ENCODE measurements around the gene ENAH.

The ENAH gene

DNA sequence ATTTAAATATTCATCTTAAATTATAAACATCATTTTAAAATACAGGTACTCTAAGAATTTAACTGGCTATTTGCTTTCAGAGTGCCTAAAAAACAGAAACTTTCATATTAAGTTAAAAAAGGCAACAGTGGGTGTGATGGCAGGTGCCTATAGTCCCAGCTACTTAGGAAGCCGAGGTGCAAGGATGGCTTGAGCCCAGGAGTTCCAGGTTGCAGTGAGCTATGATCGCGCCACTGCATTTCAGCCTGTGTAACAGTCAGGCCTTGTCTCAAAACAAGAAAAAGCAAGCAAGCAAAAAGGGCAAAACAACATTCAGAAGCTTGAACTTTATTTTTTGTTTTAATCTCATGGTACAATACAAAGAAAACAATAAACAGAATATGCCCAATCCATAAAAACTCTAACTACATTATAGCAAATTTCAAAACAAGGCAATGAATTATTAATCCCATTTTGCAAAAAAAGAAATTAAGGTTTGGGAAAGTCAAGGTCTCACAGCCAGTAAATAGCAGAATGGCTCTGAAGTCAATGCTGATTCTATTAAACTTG lies 15.2 kb downstream of the ENAH start:
- TF ChIP-seq YY1 (IDR thresholded peaks at IDR 0.05; ENCODE audit: low read depth) = no peak
- TF ChIP-seq FOXM1 (IDR thresholded peaks at IDR 0.05; ENCODE audit: borderline replicate concordance, low read depth) = no peak
- no peak for TF ChIP-seq REST (IDR thresholded peaks at IDR 0.05; ENCODE audit: low read depth)
- no peak for TF ChIP-seq EGR1 (IDR thresholded peaks at IDR 0.05)
- no peak for TF ChIP-seq RAD21 (IDR thresholded peaks at IDR 0.05; ENCODE audit: low read depth)
- TF ChIP-seq NFIC (IDR thresholded peaks at IDR 0.05) = no peak
- no peak for TF ChIP-seq TCF12 (IDR thresholded peaks at IDR 0.05; ENCODE audit: low read depth)
- no peak for TF ChIP-seq EP300 (IDR thresholded peaks at IDR 0.05; ENCODE audit: borderline replicate concordance)

DNA sequence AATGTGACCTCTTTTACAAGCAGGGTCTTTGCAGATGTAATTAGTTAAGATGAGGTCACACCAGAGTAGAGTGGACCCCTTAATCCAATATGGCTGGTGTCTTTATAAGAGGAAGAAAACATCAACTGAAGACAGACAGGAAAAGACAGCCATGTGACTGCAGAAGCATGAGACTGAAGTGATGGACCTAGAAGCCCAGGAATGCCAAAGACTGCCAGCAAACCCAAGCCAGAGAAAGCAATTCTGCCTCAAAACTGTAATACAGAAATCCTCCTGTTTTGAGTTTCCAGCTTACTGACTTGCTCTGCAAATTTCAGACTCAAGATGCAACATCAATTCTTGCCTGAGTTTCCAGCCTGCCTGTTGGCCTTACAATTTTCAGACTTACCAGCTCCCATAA lies 17.3 kb downstream of the ENAH start:
- TF ChIP-seq USF1 (IDR thresholded peaks at IDR 0.05) (no peak), TAF1 (IDR thresholded peaks at IDR 0.05; ENCODE audit: low read depth) (no peak), TEAD4 (IDR thresholded peaks at IDR 0.05) (no peak), CREB1 (IDR thresholded peaks at IDR 0.05; ENCODE audit: low read depth) (no peak), TCF12 (IDR thresholded peaks at IDR 0.05; ENCODE audit: low read depth) (no peak), CEBPB (IDR thresholded peaks at IDR 0.05) (no peak), EP300 (IDR thresholded peaks at IDR 0.05; ENCODE audit: borderline replicate concordance) (no peak), RAD21 (IDR thresholded peaks at IDR 0.05; ENCODE audit: low read depth) (no peak)

- no peak for TF ChIP-seq EGR1 (IDR thresholded peaks at IDR 0.05)
- no peak for TF ChIP-seq EP300 (IDR thresholded peaks at IDR 0.05; ENCODE audit: borderline replicate concordance)
- no peak for TF ChIP-seq TAF1 (IDR thresholded peaks at IDR 0.05; ENCODE audit: low read depth)
- no peak for TF ChIP-seq RAD21 (IDR thresholded peaks at IDR 0.05; ENCODE audit: low read depth)
- TF ChIP-seq TCF12 (IDR thresholded peaks at IDR 0.05; ENCODE audit: low read depth) = no peak
- no peak for TF ChIP-seq YY1 (IDR thresholded peaks at IDR 0.05; ENCODE audit: low read depth)
- TF ChIP-seq MAX (IDR thresholded peaks at IDR 0.05) = no peak
- no peak for TF ChIP-seq FOXM1 (IDR thresholded peaks at IDR 0.05; ENCODE audit: borderline replicate concordance, low read depth)
- no peak for TF ChIP-seq ZBTB7A (IDR thresholded peaks at IDR 0.05; ENCODE audit: low read depth)
- no peak for TF ChIP-seq NFIC (IDR thresholded peaks at IDR 0.05)
- TF ChIP-seq CREB1 (IDR thresholded peaks at IDR 0.05; ENCODE audit: low read depth) = no peak
- TF ChIP-seq USF1 (IDR thresholded peaks at IDR 0.05) = no peak
- no peak for TF ChIP-seq CEBPB (IDR thresholded peaks at IDR 0.05)
- no peak for TF ChIP-seq REST (IDR thresholded peaks at IDR 0.05; ENCODE audit: low read depth)
- TF ChIP-seq TEAD4 (IDR thresholded peaks at IDR 0.05) = no peak
Measured at GRCh38 chr1:225631021-225631663, 21.8 kb downstream of the ENAH start.

DNA sequence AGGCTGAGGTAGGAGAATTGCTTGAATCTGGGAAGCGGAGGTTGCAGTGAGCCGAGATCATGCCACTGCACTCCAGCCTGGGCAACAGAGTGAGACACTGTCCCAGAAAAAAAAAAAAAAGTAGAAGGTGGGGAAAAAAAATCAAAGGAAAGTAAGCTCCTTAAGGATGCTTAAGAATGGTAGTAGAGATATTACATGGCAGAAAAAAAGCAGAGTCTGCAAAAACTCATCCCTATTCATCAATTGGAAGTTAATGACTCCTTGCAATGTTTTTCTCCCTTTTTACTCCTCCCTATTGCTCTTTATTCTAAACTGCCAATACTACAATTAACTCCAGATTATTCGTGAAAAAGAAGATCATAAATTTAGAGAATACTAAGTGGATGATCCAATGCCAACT lies 23.4 kb downstream of the ENAH start:
- TF ChIP-seq EP300 (IDR thresholded peaks at IDR 0.05; ENCODE audit: borderline replicate concordance) (no peak), ZBTB7A (IDR thresholded peaks at IDR 0.05; ENCODE audit: low read depth) (no peak), CEBPB (IDR thresholded peaks at IDR 0.05) (no peak), REST (IDR thresholded peaks at IDR 0.05; ENCODE audit: low read depth) (no peak), USF1 (IDR thresholded peaks at IDR 0.05) (no peak), NFIC (IDR thresholded peaks at IDR 0.05) (no peak), FOXM1 (IDR thresholded peaks at IDR 0.05; ENCODE audit: borderline replicate concordance, low read depth) (no peak), CREB1 (IDR thresholded peaks at IDR 0.05; ENCODE audit: low read depth) (no peak), MAX (IDR thresholded peaks at IDR 0.05) (no peak), TCF12 (IDR thresholded peaks at IDR 0.05; ENCODE audit: low read depth) (no peak), TAF1 (IDR thresholded peaks at IDR 0.05; ENCODE audit: low read depth) (no peak), YY1 (IDR thresholded peaks at IDR 0.05; ENCODE audit: low read depth) (no peak), RAD21 (IDR thresholded peaks at IDR 0.05; ENCODE audit: low read depth) (no peak), TEAD4 (IDR thresholded peaks at IDR 0.05) (no peak), EGR1 (IDR thresholded peaks at IDR 0.05) (no peak)

All from Ishikawa (cell line).